Stimulated activated CD8-positive, alpha-beta memory T cell treated with anti-CD3 and anti-CD28 coated beads, Interleukin-4, amount 100 ng/mL, for 1 hour (primary cell): ENCODE measurements around the gene TCHHL1.
"Not testable (repeated sequence)": the region's sequence is repeated elsewhere in the genome, so short reads cannot be mapped to it uniquely, and the experiment has no call there.

Source experiments
- DNase-seq, 2 donors: peaks; one replicate each; pipeline ENCODE4 v3.0.0-alpha.2; 2020; ENCODE audit warnings: low read depth in 2 of 2, low spot score in 1 of 2

TCHHL1 gene

GRCh38 chr1:152086760-152087159, 2.1 kb downstream of the TCHHL1 start:
- no peak for DNase-seq

- no peak for DNase-seq
Measured at GRCh38 chr1:152084853-152085252, 4.0 kb downstream of the TCHHL1 start.

- DNase-seq = not testable (repeated sequence)
Measured at GRCh38 chr1:152081026-152081425, 7.8 kb downstream of the TCHHL1 start.

- not testable (repeated sequence) for DNase-seq
Measured at GRCh38 chr1:152080494-152080893, 8.4 kb downstream of the TCHHL1 start.

GRCh38 chr1:152078831-152079441, 9.9 kb downstream of the TCHHL1 start:
- DNase-seq = no peak

GRCh38 chr1:152072311-152072710, 16.6 kb downstream of the TCHHL1 start:
- DNase-seq = no peak

- no peak for DNase-seq
Measured at GRCh38 chr1:152071123-152071522, 17.7 kb downstream of the TCHHL1 start.

GRCh38 chr1:152067929-152068328, 20.9 kb downstream of the TCHHL1 start:
- no peak for DNase-seq

GRCh38 chr1:152067150-152067549, 21.7 kb downstream of the TCHHL1 start:
- DNase-seq = no peak

- DNase-seq = no peak
Measured at GRCh38 chr1:152061952-152062351, 26.9 kb downstream of the TCHHL1 start.

GRCh38 chr1:152053375-152053774, 35.5 kb downstream of the TCHHL1 start:
- no peak for DNase-seq

GRCh38 chr1:152052606-152053005, 36.3 kb downstream of the TCHHL1 start:
- DNase-seq = peak; percentile 80 to 88

- no peak for DNase-seq
Measured at GRCh38 chr1:152050886-152051675, 37.8 kb downstream of the TCHHL1 start.

- no peak for DNase-seq
Measured at GRCh38 chr1:152049291-152050083, 39.4 kb downstream of the TCHHL1 start.

GRCh38 chr1:152048416-152049009, 40.4 kb downstream of the TCHHL1 start:
- peak in 1 of 2 donors; percentile 42 for DNase-seq

GRCh38 chr1:152047730-152048415, 41.0 kb downstream of the TCHHL1 start:
- peak; percentile 66 to 75 for DNase-seq

GRCh38 chr1:152047413-152047729, 41.5 kb downstream of the TCHHL1 start:
- peak in 1 of 2 donors; percentile 3 for DNase-seq

GRCh38 chr1:152044386-152044785, 44.5 kb downstream of the TCHHL1 start:
- no peak for DNase-seq

GRCh38 chr1:152043870-152044269, 45.0 kb downstream of the TCHHL1 start:
- no peak for DNase-seq

- no peak for DNase-seq
Measured at GRCh38 chr1:152042030-152042429, 46.8 kb downstream of the TCHHL1 start.

GRCh38 chr1:152039886-152040285, 49.0 kb downstream of the TCHHL1 start:
- no peak for DNase-seq
